HepG2 (cell line): ENCODE data around the gene ARHGAP23. TPM values are rescaled to one million over a fixed set of nuclear protein-coding genes. Genes with fewer than 3 reads are reported as not detected.

Source experiments
- ATAC-seq: fragments of 200-7000 bp; cut with Tn5 transposase; 3 replicates; pipeline ENCODE4 v1.9.1; 2020; ENCODE audit warnings: mild to moderate bottlenecking, moderate library complexity
- BruUV-seq: library from RNA; stranded (reverse); fragments of 400-500 nt; replicated peaks from 2 replicates; lab custom pipeline; 2021; lab: Mats Ljungman, UMichigan
- CTCF ChIA-PET: fragments of 300-600 bp; formaldehyde crosslinking; extraction: SDS; loops from one replicate; lab custom pipeline; 2021; ENCODE audit warnings: low total read pairs, inconsistent platforms, low intra/inter-chr PET ratio; lab: Yijun Ruan, JAX
- POLR2A ChIA-PET: fragments of 350-600 bp; sonication (Branson Sonifier 250); formaldehyde crosslinking; loops from one replicate; lab custom pipeline; 2020; ENCODE audit warnings: antibody characterized with exemption, inconsistent platforms; lab: Yijun Ruan, JAX
- DNase-seq: peaks from one replicate; pipeline ENCODE4 v3.0.0-alpha.2; 2015; ENCODE audit warnings: low spot score
- FAIRE-seq: peaks from 3 replicates; lab custom pipeline; 2011; peaks lifted over from hg19 to GRCh38; lab: Jason Lieb, UNC
- H2AFZ ChIP-seq: one replicate; pipeline ENCODE4 v1.6.1; 2011; ENCODE audit warnings: low read length, inconsistent platforms
- H3K27ac ChIP-seq: fragments of 300-600 bp; 3 replicates; pipeline ENCODE4 v1.8.0; 2011; ENCODE audit warnings: mixed run types, mild to moderate bottlenecking, mixed read lengths, low read length, inconsistent platforms; ENCODE audit not compliant: insufficient read depth; ENCODE audit errors: extremely low read length
- H3K27me3 ChIP-seq, 2 experiments: fragments of 200-600 bp in 1 of 2; 2 replicates in 1 of 2; 3 replicates in 1 of 2; pipeline versions ENCODE4 v1.6.0 to v1.8.0; 2011; ENCODE audit warnings: low read length in 2 of 2, mild to moderate bottlenecking in 2 of 2, moderate library complexity in 2 of 2, inconsistent platforms in 1 of 2; ENCODE audit not compliant: insufficient read depth in 2 of 2, control insufficient read depth in 1 of 2
- H3K36me3 ChIP-seq, 2 experiments: fragments of 200-600 bp in 1 of 2; replicated peaks in 1 of 2; 2 replicates in 1 of 2; 3 replicates in 1 of 2; pipeline versions ENCODE4 v1.5.1 to v1.8.0; 2011; ENCODE audit warnings: low read length in 2 of 2, inconsistent platforms in 1 of 2; ENCODE audit not compliant: insufficient read depth in 2 of 2, control insufficient read depth in 1 of 2
- H3K4me1 ChIP-seq: 2 replicates; pipeline ENCODE4 v1.5.1; 2012; ENCODE audit warnings: low read length, inconsistent platforms; ENCODE audit not compliant: insufficient read depth
- H3K4me2 ChIP-seq: 2 replicates; pipeline ENCODE4 v1.6.0; 2011; ENCODE audit warnings: low read depth, low read length, inconsistent platforms
- H3K4me3 ChIP-seq, 3 experiments: fragments of 200-600 bp in 1 of 3; sonication (generic), shearing (Covaris generic) in 1 of 3; replicated peaks in 1 of 3; 2 replicates each; pipeline ENCODE4 v1.5.1; 2011 to 2016; ENCODE audit warnings: low read length in 3 of 3, inconsistent platforms in 2 of 3, low read depth in 2 of 3, mild to moderate bottlenecking in 2 of 3, control low read depth in 1 of 3, mixed read lengths in 1 of 3; ENCODE audit not compliant: insufficient read depth in 1 of 3
- H3K79me2 ChIP-seq: one replicate; pipeline ENCODE4 v1.6.1; 2011; ENCODE audit warnings: low read length, inconsistent platforms; ENCODE audit not compliant: insufficient read depth
- H3K9ac ChIP-seq: 2 replicates; pipeline ENCODE4 v1.6.0; 2011; ENCODE audit warnings: mild to moderate bottlenecking, low read depth, low read length, inconsistent platforms; ENCODE audit not compliant: insufficient read depth
- H3K9me3 ChIP-seq: 2 replicates; pipeline ENCODE4 v1.5.1; 2012; ENCODE audit warnings: mild to moderate bottlenecking, low read length
- H4K20me1 ChIP-seq: 2 replicates; pipeline ENCODE4 v1.6.0; 2011; ENCODE audit warnings: inconsistent platforms, mild to moderate bottlenecking, low read length, moderate library complexity; ENCODE audit not compliant: insufficient read depth
- CCDC6 ChIP-seq: sonication (generic); formaldehyde crosslinking; IDR thresholded peaks from 2 replicates; pipeline ENCODE4 v1.8.1; 2022; ENCODE audit warnings: mild to moderate bottlenecking, missing genetic modification reagents, moderate library complexity
- CREB3 ChIP-seq: sonication (generic); formaldehyde crosslinking; IDR thresholded peaks from 2 replicates; pipeline ENCODE4 v1.5.0; 2020; ENCODE audit warnings: missing genetic modification reagents
- DRAP1 ChIP-seq: IDR thresholded peaks from 2 replicates; pipeline ENCODE4 v1.6.1; 2016; ENCODE audit warnings: missing genetic modification reagents, missing compliant biosample characterization
- HDAC6 ChIP-seq: fragments of 200-600 bp; sonication (generic); IDR thresholded peaks from 2 replicates; pipeline ENCODE4 v1.7.0; 2017; ENCODE audit warnings: mild to moderate bottlenecking, antibody characterized with exemption, low read length, low read depth
- HOXA5 ChIP-seq: sonication (generic); formaldehyde crosslinking; IDR thresholded peaks from 2 replicates; pipeline ENCODE4 v1.4.0; 2020; ENCODE audit warnings: missing genetic modification reagents
- KDM5B ChIP-seq: sonication (generic); formaldehyde crosslinking; IDR thresholded peaks from 2 replicates; pipeline ENCODE4 v1.4.0; 2020; ENCODE audit warnings: missing genetic modification reagents, mild to moderate bottlenecking, borderline replicate concordance
- MEIS1 ChIP-seq: sonication (generic); formaldehyde crosslinking; IDR thresholded peaks from 2 replicates; pipeline ENCODE4 v1.9.0; 2021; ENCODE audit warnings: mild to moderate bottlenecking, missing genetic modification reagents, moderate library complexity, borderline replicate concordance
- NKX3-1 ChIP-seq: sonication (generic); formaldehyde crosslinking; IDR thresholded peaks from 2 replicates; pipeline ENCODE4 v1.5.0; 2020; ENCODE audit warnings: missing genetic modification reagents
- NR1H2 ChIP-seq: sonication (generic); formaldehyde crosslinking; IDR thresholded peaks from 2 replicates; pipeline ENCODE4 v1.8.1; 2022; ENCODE audit warnings: low read depth, missing genetic modification reagents, borderline replicate concordance
- PCBP1 ChIP-seq: fragments of 200-400 bp; formaldehyde crosslinking; IDR thresholded peaks from 2 replicates; pipeline ENCODE4 v1.6.1; 2017; ENCODE audit warnings: mild to moderate bottlenecking, low read depth, low read length, borderline replicate concordance
- PTBP1 ChIP-seq: fragments of 200-400 bp; formaldehyde crosslinking; IDR thresholded peaks from 2 replicates; pipeline ENCODE4 v1.6.1; 2018; ENCODE audit warnings: low read length, low read depth; ENCODE audit not compliant: poor library complexity, severe bottlenecking
- RFX3 ChIP-seq: IDR thresholded peaks from 2 replicates; pipeline ENCODE4 v1.6.1; 2016; ENCODE audit warnings: missing biosample characterization, missing genetic modification reagents
- TARDBP ChIP-seq: sonication (generic); formaldehyde crosslinking; IDR thresholded peaks from 2 replicates; pipeline ENCODE4 v1.8.0; 2022; ENCODE audit warnings: mild to moderate bottlenecking, missing genetic modification reagents
- TBX3 ChIP-seq: fragments of 450-650 bp; IDR thresholded peaks from 2 replicates; pipeline ENCODE4 v1.6.1; 2017; ENCODE audit warnings: antibody characterized with exemption, mild to moderate bottlenecking, inconsistent platforms, borderline replicate concordance
- TOE1 ChIP-seq: sonication (generic); formaldehyde crosslinking; IDR thresholded peaks from 2 replicates; pipeline ENCODE4 v1.4.0; 2020; ENCODE audit warnings: mild to moderate bottlenecking, missing genetic modification reagents
- ZC3H4 ChIP-seq: sonication (generic); formaldehyde crosslinking; IDR thresholded peaks from 2 replicates; pipeline ENCODE4 v1.4.0; 2020; ENCODE audit warnings: missing genetic modification reagents, borderline replicate concordance
- ZFP41 ChIP-seq: sonication (generic); formaldehyde crosslinking; IDR thresholded peaks from 2 replicates; pipeline ENCODE4 v1.4.0; 2020; ENCODE audit warnings: mild to moderate bottlenecking, missing genetic modification reagents, borderline replicate concordance
- ZNF224 ChIP-seq: sonication (generic); formaldehyde crosslinking; IDR thresholded peaks from 2 replicates; pipeline ENCODE4 v1.5.0; 2020; ENCODE audit warnings: mild to moderate bottlenecking, missing genetic modification reagents
- ZNF543 ChIP-seq: sonication (generic); formaldehyde crosslinking; IDR thresholded peaks from 2 replicates; pipeline ENCODE4 v1.4.0; 2020; ENCODE audit warnings: mild to moderate bottlenecking, missing genetic modification reagents
- ZNF639 ChIP-seq: conservative IDR thresholded peaks from 2 replicates; pipeline ENCODE4 v1.6.1; 2018; ENCODE audit warnings: missing genetic modification reagents
- ZNF773 ChIP-seq: sonication (generic); formaldehyde crosslinking; IDR thresholded peaks from 2 replicates; pipeline ENCODE4 v1.4.0; 2020; ENCODE audit warnings: missing genetic modification reagents, borderline replicate concordance
- ZSCAN31 ChIP-seq: sonication (generic); formaldehyde crosslinking; IDR thresholded peaks from 2 replicates; pipeline ENCODE4 v1.5.0; 2020; ENCODE audit warnings: low read depth, mild to moderate bottlenecking, missing genetic modification reagents
- WGBS: methylation state at CpG from one replicate; pipeline ENCODE4 v1.1.6; 2017; ENCODE audit warnings: low lambda C conversion rate; 5-methylcytosine and 5-hydroxymethylcytosine counted together
- in situ Hi-C: cut with HindIII; loops from 2 replicates; pipeline ENCODE4 v1.10.0; 2017; ENCODE audit warnings: low pct_unique_long_range_greater_than_20kb; ENCODE audit not compliant: extremely low pct_ligation_motif_present
- intact Hi-C: fragments of 100-400 bp; cut with micrococcal nuclease; formaldehyde crosslinking; loops from one replicate; pipeline ENCODE4 v1.10.0; 2022; ENCODE audit not compliant: unreplicated experiment
- polyA plus RNA-seq, 8 experiments: library from polyadenylated mRNA; depleted of rRNA in 3 of 8; stranded (reverse) in 7 of 8; unstranded in 1 of 8; fragments of >200 nt; fragmentation: Illumina TruSeq in 4 of 8; extraction: Trizol in 4 of 8; gene quantifications; 2 replicates each; pipeline versions ENCODE4 v1.2.1 to v1.2.3, GENCODE V29; 2011 to 2016; ENCODE audit warnings: low read depth in 4 of 8, missing spikeins in 1 of 8, mixed read lengths in 1 of 8; ENCODE audit not compliant: insufficient read depth in 1 of 8
- total RNA-seq, 5 experiments: library from RNA; depleted of rRNA; stranded (reverse); fragments of >200 nt; fragmentation: Illumina TruSeq; extraction: Trizol; gene quantifications; 2 replicates each; pipeline ENCODE4 v1.2.3, GENCODE V29; 2016; ENCODE audit warnings: low read depth in 1 of 5

Gene ARHGAP23
- total and polyA plus RNA-seq, 2 of the 13 experiments (the other 11 are each of a cell fraction or from before 2014, with no cell fraction given) = 0.03 TPM; not detected in 1

- intact Hi-C loops = loop anchor here (1.0 to 5.0 kb wide), 3 partner anchors 26 to 109 kb away; no protein-coding TSS in a partner anchor
- H3K4me2 ChIP-seq = peak overlapping the region; percentile 81
- H3K9ac ChIP-seq = peak overlapping the region; percentile 49; the same call in 1 of the 2 replicates
- H3K79me2 ChIP-seq = no peaks in the 10 kb centered on the region
- no peaks in the 10 kb centered on the region for H4K20me1 ChIP-seq
- CTCF ChIA-PET = interaction anchor here (1.1 to 2.0 kb wide), 5 partner anchors 21 to 109 kb away, joined by 4 to 18 read pairs (median 10); no protein-coding TSS in a partner anchor
- no peaks in the 10 kb centered on the region for H3K36me3 ChIP-seq
- BruUV-seq = no TSS peak
- DNase-seq (peak; percentile 89), ATAC-seq (peak; percentile 79), FAIRE-seq (no peak)
- H3K4me1 ChIP-seq = peaks cover 39% of the 10 kb centered on the region
- 9% methylated on average over 36 of the region's 52 CpGs for WGBS
- in situ Hi-C loops = loop anchor here (5.0 kb wide), 1 partner anchor 109 kb away; no protein-coding TSS in a partner anchor
- no peaks in the 10 kb centered on the region for H3K9me3 ChIP-seq
- H3K27me3 ChIP-seq = peaks cover 0 to 2% of the 10 kb centered on the region in 2 experiments; a peak in 1 of 5 replicates
- no peak overlapping the region for H3K27ac ChIP-seq
- H2AFZ ChIP-seq = no peak overlapping the region
- POLR2A ChIA-PET = interaction anchor here (0.6 to 2.9 kb wide), 20 partner anchors 8 to 642 kb away, joined by 3 to 29 read pairs (median 5); partner anchors contain the start of genes RPL19 and SRCIN1
- H3K4me3 ChIP-seq = peak overlapping the region; percentile 19 to 67 (median 51); a peak in 5 of 6 replicates
- TF ChIP-seq ZNF773 (no peak), DRAP1 (peak; percentile 62), NKX3-1 (CRISPR knock-in tag) (no peak), ZNF543 (CRISPR knock-in tag) (no peak), MEIS1 (no peak), ZSCAN31 (peak; percentile 48; the same call in 1 of the 2 replicates), HDAC6 (no peak), ZNF639 (CRISPR knock-in tag) (0 out of 2 replicates have a peak, but pooled peaks have one; percentile 33), TOE1 (CRISPR knock-in tag) (no peak), ZNF224 (no peak), RFX3 (CRISPR knock-in tag) (no peak), HOXA5 (CRISPR knock-in tag) (no peak), KDM5B (CRISPR knock-in tag) (peak; percentile 67; the same call in 1 of the 2 replicates), CCDC6 (no peak), PCBP1 (no peak), CREB3 (CRISPR knock-in tag) (no peak), ZC3H4 (CRISPR knock-in tag) (no peak; the same call in 1 of the 2 replicates), TBX3 (no peak), ZFP41 (CRISPR knock-in tag) (no peak), NR1H2 (CRISPR knock-in tag) (no peak), PTBP1 (no peak), TARDBP (CRISPR knock-in tag) (peak; percentile 80)
Measured at GRCh38 chr17:38557836-38558727, 129.8 kb downstream of the ARHGAP23 start.
